ENCODE measurements around the gene IL31RA. TPM values are rescaled to one million over a fixed set of nuclear protein-coding genes. Genes with fewer than 3 reads are reported as not detected.

IL31RA gene
- total and polyA plus RNA-seq, 2 of the 13 experiments (the other 11 are each of a cell fraction or from before 2014, with no cell fraction given): not detected

- TF ChIP-seq MLX (CRISPR knock-in tag; IDR thresholded peaks at IDR 0.05) (peak; percentile 90), ZFP90 (CRISPR knock-in tag; IDR thresholded peaks at IDR 0.05; ENCODE audit: borderline replicate concordance) (peak; percentile 56; the same call in 1 of the 2 replicates), FOXJ3 (CRISPR knock-in tag; IDR thresholded peaks at IDR 0.05; ENCODE audit: borderline replicate concordance) (peak; percentile 99), ZNF281 (CRISPR knock-in tag; IDR thresholded peaks at IDR 0.05; ENCODE audit: borderline replicate concordance) (peak; percentile 93), TFAP4 (IDR thresholded peaks at IDR 0.05; ENCODE audit: borderline replicate concordance, low read depth) (peak; percentile 98), U2AF2 (IDR thresholded peaks at IDR 0.05; ENCODE audit: low read depth, low read length) (no peak), EHMT2 (IDR thresholded peaks at IDR 0.05; ENCODE audit: borderline replicate concordance, low read depth, low read length) (peak; percentile 94; the same call in 1 of the 2 replicates), PHF21A (CRISPR knock-in tag; IDR thresholded peaks at IDR 0.05) (peak; percentile 99), TFE3 (CRISPR knock-in tag; IDR thresholded peaks at IDR 0.05) (peak; percentile 98), TEAD3 (CRISPR knock-in tag; optimal IDR thresholded peaks at IDR 0.05; ENCODE audit: borderline replicate concordance) (peak; percentile 98), ZSCAN9 (CRISPR knock-in tag; IDR thresholded peaks at IDR 0.05; ENCODE audit: borderline replicate concordance) (peak; percentile 86), AHDC1 (CRISPR knock-in tag; IDR thresholded peaks at IDR 0.05; ENCODE audit: borderline replicate concordance) (peak; percentile 98), ISL2 (CRISPR knock-in tag; IDR thresholded peaks at IDR 0.05) (peak; percentile 99), NCOR1 (IDR thresholded peaks at IDR 0.05; ENCODE audit: borderline replicate concordance, low read length) (peak; percentile 99), YEATS4 (CRISPR knock-in tag; IDR thresholded peaks at IDR 0.05; ENCODE audit: borderline replicate concordance) (peak; percentile 70; the same call in 1 of the 2 replicates), MEIS2 (CRISPR knock-in tag; IDR thresholded peaks at IDR 0.05) (peak; percentile 88), TEAD2 (CRISPR knock-in tag; IDR thresholded peaks at IDR 0.05) (no peak; the same call in 1 of the 2 replicates)
Observed at GRCh38 chr5:55934115-55934613, 83.0 kb downstream of the IL31RA start (continued).

All from HepG2 (cell line).